Measurements from ENCODE around the gene NEDD9. TPM values are rescaled to one million over a fixed set of nuclear protein-coding genes. Genes with fewer than 3 reads are reported as not detected.

The NEDD9 gene
- total and polyA plus RNA-seq, 2 donors (not counting 1 experiment from before 2014, with no cell fraction given), result 33.7 to 35.2 TPM

GRCh38 chr6:11217360-11218101 is 14.9 kb downstream of the NEDD9 start:
- no peak overlapping the region for H3K4me2 ChIP-seq (ENCODE audit: extremely low read depth, insufficient read depth, low read length)
- no peaks in the 10 kb centered on the region for H3K27me3 ChIP-seq (ENCODE audit: control insufficient read depth, insufficient read depth, low read length)
- H3K79me2 ChIP-seq (ENCODE audit: control insufficient read depth, insufficient read depth, low read length), result peaks cover 64% of the 10 kb centered on the region
- H3K4me1 ChIP-seq (ENCODE audit: control insufficient read depth, extremely low read depth, insufficient read depth, low read length), result peaks cover 20% of the 10 kb centered on the region
- no peaks in the 10 kb centered on the region for H3K9me3 ChIP-seq (ENCODE audit: control insufficient read depth, insufficient read depth, low read depth, low read length)
- H3K9ac ChIP-seq (ENCODE audit: insufficient read depth, low read length), result no peak overlapping the region
- H3K27ac ChIP-seq (ENCODE audit: insufficient read depth, low read length), result no peak overlapping the region
- no peaks in the 10 kb centered on the region for H3K36me3 ChIP-seq (ENCODE audit: control insufficient read depth, insufficient read depth, low read length)
- H3K4me3 ChIP-seq (replicated peaks in 1 of 4; ENCODE audit: control extremely low read depth in 1 of 4, insufficient read depth in 1 of 4, low read depth in 3 of 4, low read length in 4 of 4), result no peak overlapping the region
- no peak overlapping the region for H2AFZ ChIP-seq (ENCODE audit: low read length)
- peaks cover 2% of the 10 kb centered on the region for H4K20me1 ChIP-seq (ENCODE audit: control insufficient read depth, extremely low read depth, insufficient read depth, low read length)
- DNase-seq (ENCODE audit: low read depth in 2 of 2), result no peak
- TF ChIP-seq CTCF (conservative IDR thresholded peaks at IDR 0.05 in 1 of 2, IDR thresholded peaks at IDR 0.05 in 1 of 2; ENCODE audit: low read depth in 1 of 2, low read length in 2 of 2), result no peak
- no peak for TF ChIP-seq EZH2 (IDR thresholded peaks at IDR 0.05; ENCODE audit: low read length, missing control alignments)

GRCh38 chr6:11215773-11216172 is 16.7 kb downstream of the NEDD9 start:
- Histone ChIP-seq H3K79me2 (ENCODE audit: control insufficient read depth, insufficient read depth, low read length) (peaks cover 49% of the 10 kb centered on the region), H3K27me3 (ENCODE audit: control insufficient read depth, insufficient read depth, low read length) (no peaks in the 10 kb centered on the region), H3K27ac (ENCODE audit: insufficient read depth, low read length) (peak overlapping the region; percentile 3), H3K4me1 (ENCODE audit: control insufficient read depth, extremely low read depth, insufficient read depth, low read length) (peaks cover 24% of the 10 kb centered on the region), H3K4me3 (replicated peaks in 1 of 4; ENCODE audit: control extremely low read depth in 1 of 4, insufficient read depth in 1 of 4, low read depth in 3 of 4, low read length in 4 of 4) (no peak overlapping the region), H4K20me1 (ENCODE audit: control insufficient read depth, extremely low read depth, insufficient read depth, low read length) (no peaks in the 10 kb centered on the region), H3K9me3 (ENCODE audit: control insufficient read depth, insufficient read depth, low read depth, low read length) (no peaks in the 10 kb centered on the region), H3K9ac (ENCODE audit: insufficient read depth, low read length) (peak overlapping the region; percentile 17), H2AFZ (ENCODE audit: low read length) (no peak overlapping the region), H3K36me3 (ENCODE audit: control insufficient read depth, insufficient read depth, low read length) (no peaks in the 10 kb centered on the region), H3K4me2 (ENCODE audit: extremely low read depth, insufficient read depth, low read length) (peak overlapping the region; percentile 21)
- peak in 1 of 2 donors; percentile 68 for DNase-seq (ENCODE audit: low read depth in 2 of 2)
- no peak for TF ChIP-seq CTCF (conservative IDR thresholded peaks at IDR 0.05 in 1 of 2, IDR thresholded peaks at IDR 0.05 in 1 of 2; ENCODE audit: low read depth in 1 of 2, low read length in 2 of 2)
- TF ChIP-seq EZH2 (IDR thresholded peaks at IDR 0.05; ENCODE audit: low read length, missing control alignments), result no peak

GRCh38 chr6:11214901-11215300 is 17.6 kb downstream of the NEDD9 start:
- H4K20me1 ChIP-seq (ENCODE audit: control insufficient read depth, extremely low read depth, insufficient read depth, low read length), result no peaks in the 10 kb centered on the region
- peaks cover 44% of the 10 kb centered on the region for H3K79me2 ChIP-seq (ENCODE audit: control insufficient read depth, insufficient read depth, low read length)
- no peaks in the 10 kb centered on the region for H3K36me3 ChIP-seq (ENCODE audit: control insufficient read depth, insufficient read depth, low read length)
- no peak overlapping the region for H3K4me3 ChIP-seq (replicated peaks in 1 of 4; ENCODE audit: control extremely low read depth in 1 of 4, insufficient read depth in 1 of 4, low read depth in 3 of 4, low read length in 4 of 4)
- H3K27me3 ChIP-seq (ENCODE audit: control insufficient read depth, insufficient read depth, low read length), result no peaks in the 10 kb centered on the region
- no peak for TF ChIP-seq EZH2 (IDR thresholded peaks at IDR 0.05; ENCODE audit: low read length, missing control alignments)
- TF ChIP-seq CTCF (conservative IDR thresholded peaks at IDR 0.05 in 1 of 2, IDR thresholded peaks at IDR 0.05 in 1 of 2; ENCODE audit: low read depth in 1 of 2, low read length in 2 of 2), result no peak
- peak overlapping the region; percentile 87 for H3K27ac ChIP-seq (ENCODE audit: insufficient read depth, low read length)
- no peak for DNase-seq (ENCODE audit: low read depth in 2 of 2)
- H2AFZ ChIP-seq (ENCODE audit: low read length), result no peak overlapping the region
- no peaks in the 10 kb centered on the region for H3K9me3 ChIP-seq (ENCODE audit: control insufficient read depth, insufficient read depth, low read depth, low read length)
- H3K4me1 ChIP-seq (ENCODE audit: control insufficient read depth, extremely low read depth, insufficient read depth, low read length), result peaks cover 23% of the 10 kb centered on the region
- H3K9ac ChIP-seq (ENCODE audit: insufficient read depth, low read length), result no peak overlapping the region
- H3K4me2 ChIP-seq (ENCODE audit: extremely low read depth, insufficient read depth, low read length), result peak overlapping the region; percentile 49

Measured in fibroblast of lung (primary cell).